Endodermal cell (in vitro differentiated cells): ENCODE results near the gene SYNDIG1. TPM values are rescaled to one million over a fixed set of nuclear protein-coding genes. Genes with fewer than 3 reads are reported as not detected.

Source experiments
- DNase-seq: peaks from one replicate; pipeline ENCODE4 v3.0.0-alpha.2; 2017
- H3K27ac ChIP-seq: 2 replicates; pipeline ENCODE4 v1.5.1; 2013; ENCODE audit warnings: mild to moderate bottlenecking, low read depth, low read length, moderate library complexity
- H3K27me3 ChIP-seq: 2 replicates; pipeline ENCODE4 v1.6.1; 2013; ENCODE audit warnings: mild to moderate bottlenecking, low read length, moderate library complexity; ENCODE audit not compliant: insufficient read depth, control insufficient read depth, poor library complexity, severe bottlenecking
- H3K36me3 ChIP-seq: 2 replicates; pipeline ENCODE4 v1.7.0; 2013; ENCODE audit warnings: mild to moderate bottlenecking, low read length, moderate library complexity; ENCODE audit not compliant: control insufficient read depth, insufficient read depth
- H3K4me1 ChIP-seq: one replicate; pipeline ENCODE4 v1.7.0; 2013; ENCODE audit warnings: low read length; ENCODE audit not compliant: control insufficient read depth, insufficient read depth
- H3K4me3 ChIP-seq: 2 replicates; pipeline ENCODE4 v1.5.1; 2013; ENCODE audit warnings: mild to moderate bottlenecking, low read length, moderate library complexity
- H3K9ac ChIP-seq: 2 replicates; pipeline ENCODE4 v1.6.1; 2013; ENCODE audit warnings: mild to moderate bottlenecking, low read length, moderate library complexity; ENCODE audit not compliant: poor library complexity, severe bottlenecking; ENCODE audit errors: extremely low read depth
- H3K9me3 ChIP-seq: 2 replicates; pipeline ENCODE4 v1.6.1; 2013; ENCODE audit warnings: mild to moderate bottlenecking, low read length, moderate library complexity; ENCODE audit not compliant: control insufficient read depth
- H3K27ac Mint-ChIP-seq: 2 replicates; pipeline ENCODE4 v1.8.0; 2020; ENCODE audit warnings: mixed read lengths
- H3K27me3 Mint-ChIP-seq: 2 replicates; pipeline ENCODE4 v1.8.0; 2021; ENCODE audit warnings: mild to moderate bottlenecking, mixed read lengths; ENCODE audit not compliant: insufficient read depth
- H3K36me3 Mint-ChIP-seq: 2 replicates; pipeline ENCODE4 v1.8.0; 2020; ENCODE audit warnings: low read depth, mixed read lengths
- H3K4me1 Mint-ChIP-seq: 2 replicates; pipeline ENCODE4 v1.8.0; 2020; ENCODE audit warnings: mixed read lengths
- H3K4me3 Mint-ChIP-seq: 2 replicates; pipeline ENCODE4 v1.8.0; 2020; ENCODE audit warnings: mild to moderate bottlenecking, moderate library complexity, mixed read lengths
- H3K9me3 Mint-ChIP-seq: 2 replicates; pipeline ENCODE4 v1.8.0; 2020; ENCODE audit warnings: mild to moderate bottlenecking, mixed read lengths
- CTCF ChIP-seq: fragments of 200-600 bp; sonication (generic); conservative IDR thresholded peaks from 2 replicates; pipeline ENCODE4 v1.5.0; 2021; ENCODE audit warnings: antibody characterized with exemption, mild to moderate bottlenecking
- WGBS, 2 experiments: methylation state at CpG; one replicate each; pipeline versions ENCODE4 v1.1.5 to v1.1.7; 2013; ENCODE audit warnings: missing lambda C conversion rate in 2 of 2, mixed read lengths in 1 of 2; ENCODE audit not compliant: insufficient coverage in 1 of 2, insufficient read length in 1 of 2; 5-methylcytosine and 5-hydroxymethylcytosine counted together
- total RNA-seq, 2 donors: library from RNA; stranded (reverse); fragmentation: NEBNext Ultra II Directional in 1 of 2; extraction: Animal tissue kit (Norgen Biotek cat#: 25700) in 1 of 2; gene quantifications; 2 replicates in 1 of 2; 3 replicates in 1 of 2; pipeline ENCODE4 v1.2.1, GENCODE V29; 2021

Gene SYNDIG1
- total RNA-seq, 2 donors from 2014 or later = 5.5 to 6.8 TPM

GRCh38 chr20:24495266-24495665 lies 25.8 kb downstream of the SYNDIG1 start:
- Mint-ChIP-seq H3K27ac (no peak overlapping the region), H3K4me1 (peaks cover 25% of the 10 kb centered on the region), H3K36me3 (no peaks in the 10 kb centered on the region), H3K27me3 (no peaks in the 10 kb centered on the region), H3K4me3 (no peak overlapping the region), H3K9me3 (no peaks in the 10 kb centered on the region)
- DNase-seq = no peak
- TF ChIP-seq CTCF = no peak
- H3K9me3 ChIP-seq = no peaks in the 10 kb centered on the region
- H3K4me3 ChIP-seq = no peak overlapping the region
- H3K36me3 ChIP-seq = no peaks in the 10 kb centered on the region
- WGBS, 2 experiments = 93 to 97% methylated on average over 6 to 8 of the region's 8 CpGs
- no peak overlapping the region for H3K27ac ChIP-seq
- no peak overlapping the region for H3K9ac ChIP-seq
- peaks cover 15% of the 10 kb centered on the region for H3K4me1 ChIP-seq
- H3K27me3 ChIP-seq = no peaks in the 10 kb centered on the region

GRCh38 chr20:24497851-24498250 lies 28.4 kb downstream of the SYNDIG1 start:
- Mint-ChIP-seq H3K27me3 (no peaks in the 10 kb centered on the region), H3K4me3 (no peak overlapping the region), H3K4me1 (peaks cover 12% of the 10 kb centered on the region), H3K27ac (no peak overlapping the region), H3K36me3 (no peaks in the 10 kb centered on the region), H3K9me3 (no peaks in the 10 kb centered on the region)
- Histone ChIP-seq H3K27ac (no peak overlapping the region), H3K9ac (no peak overlapping the region), H3K36me3 (no peaks in the 10 kb centered on the region), H3K4me3 (no peak overlapping the region), H3K9me3 (no peaks in the 10 kb centered on the region), H3K27me3 (no peaks in the 10 kb centered on the region), H3K4me1 (peaks cover 4% of the 10 kb centered on the region)
- no peak for TF ChIP-seq CTCF
- WGBS, 2 experiments = 86 to 93% methylated on average over 2 of the region's 2 CpGs
- no peak for DNase-seq

GRCh38 chr20:24498641-24499040 lies 29.2 kb downstream of the SYNDIG1 start:
- 91 to 98% methylated on average over 5 of the region's 5 CpGs for WGBS, 2 experiments

More at GRCh38 chr20:24498641-24499040, 29.2 kb downstream of the SYNDIG1 start:
- no peak overlapping the region for H3K27ac ChIP-seq
- Mint-ChIP-seq H3K27me3 (no peaks in the 10 kb centered on the region), H3K9me3 (no peaks in the 10 kb centered on the region), H3K4me3 (no peak overlapping the region), H3K36me3 (no peaks in the 10 kb centered on the region), H3K27ac (no peak overlapping the region), H3K4me1 (peaks cover 10% of the 10 kb centered on the region)
- H3K4me3 ChIP-seq = no peak overlapping the region
- no peaks in the 10 kb centered on the region for H3K9me3 ChIP-seq
- no peak overlapping the region for H3K9ac ChIP-seq
- TF ChIP-seq CTCF = no peak
- no peaks in the 10 kb centered on the region for H3K27me3 ChIP-seq
- H3K4me1 ChIP-seq = peaks cover 4% of the 10 kb centered on the region
- H3K36me3 ChIP-seq = no peaks in the 10 kb centered on the region
- no peak for DNase-seq
